HG02571 (cell line): ENCODE data around the gene CDHR5.
"Not testable (repeated sequence)": the region's sequence is repeated elsewhere in the genome, so short reads cannot be mapped to it uniquely, and the experiment has no call there.

Experiments
- ATAC-seq: cut with Tn5 transposase; IDR thresholded peaks from one replicate; pipeline ENCODE4 v1.9.1; 2021; ENCODE audit warnings: mild to moderate bottlenecking, moderate library complexity; ENCODE audit not compliant: unreplicated experiment

Gene CDHR5, protein sequence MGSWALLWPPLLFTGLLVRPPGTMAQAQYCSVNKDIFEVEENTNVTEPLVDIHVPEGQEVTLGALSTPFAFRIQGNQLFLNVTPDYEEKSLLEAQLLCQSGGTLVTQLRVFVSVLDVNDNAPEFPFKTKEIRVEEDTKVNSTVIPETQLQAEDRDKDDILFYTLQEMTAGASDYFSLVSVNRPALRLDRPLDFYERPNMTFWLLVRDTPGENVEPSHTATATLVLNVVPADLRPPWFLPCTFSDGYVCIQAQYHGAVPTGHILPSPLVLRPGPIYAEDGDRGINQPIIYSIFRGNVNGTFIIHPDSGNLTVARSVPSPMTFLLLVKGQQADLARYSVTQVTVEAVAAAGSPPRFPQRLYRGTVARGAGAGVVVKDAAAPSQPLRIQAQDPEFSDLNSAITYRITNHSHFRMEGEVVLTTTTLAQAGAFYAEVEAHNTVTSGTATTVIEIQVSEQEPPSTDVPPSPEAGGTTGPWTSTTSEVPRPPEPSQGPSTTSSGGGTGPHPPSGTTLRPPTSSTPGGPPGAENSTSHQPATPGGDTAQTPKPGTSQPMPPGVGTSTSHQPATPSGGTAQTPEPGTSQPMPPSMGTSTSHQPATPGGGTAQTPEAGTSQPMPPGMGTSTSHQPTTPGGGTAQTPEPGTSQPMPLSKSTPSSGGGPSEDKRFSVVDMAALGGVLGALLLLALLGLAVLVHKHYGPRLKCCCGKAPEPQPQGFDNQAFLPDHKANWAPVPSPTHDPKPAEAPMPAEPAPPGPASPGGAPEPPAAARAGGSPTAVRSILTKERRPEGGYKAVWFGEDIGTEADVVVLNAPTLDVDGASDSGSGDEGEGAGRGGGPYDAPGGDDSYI

DNA sequence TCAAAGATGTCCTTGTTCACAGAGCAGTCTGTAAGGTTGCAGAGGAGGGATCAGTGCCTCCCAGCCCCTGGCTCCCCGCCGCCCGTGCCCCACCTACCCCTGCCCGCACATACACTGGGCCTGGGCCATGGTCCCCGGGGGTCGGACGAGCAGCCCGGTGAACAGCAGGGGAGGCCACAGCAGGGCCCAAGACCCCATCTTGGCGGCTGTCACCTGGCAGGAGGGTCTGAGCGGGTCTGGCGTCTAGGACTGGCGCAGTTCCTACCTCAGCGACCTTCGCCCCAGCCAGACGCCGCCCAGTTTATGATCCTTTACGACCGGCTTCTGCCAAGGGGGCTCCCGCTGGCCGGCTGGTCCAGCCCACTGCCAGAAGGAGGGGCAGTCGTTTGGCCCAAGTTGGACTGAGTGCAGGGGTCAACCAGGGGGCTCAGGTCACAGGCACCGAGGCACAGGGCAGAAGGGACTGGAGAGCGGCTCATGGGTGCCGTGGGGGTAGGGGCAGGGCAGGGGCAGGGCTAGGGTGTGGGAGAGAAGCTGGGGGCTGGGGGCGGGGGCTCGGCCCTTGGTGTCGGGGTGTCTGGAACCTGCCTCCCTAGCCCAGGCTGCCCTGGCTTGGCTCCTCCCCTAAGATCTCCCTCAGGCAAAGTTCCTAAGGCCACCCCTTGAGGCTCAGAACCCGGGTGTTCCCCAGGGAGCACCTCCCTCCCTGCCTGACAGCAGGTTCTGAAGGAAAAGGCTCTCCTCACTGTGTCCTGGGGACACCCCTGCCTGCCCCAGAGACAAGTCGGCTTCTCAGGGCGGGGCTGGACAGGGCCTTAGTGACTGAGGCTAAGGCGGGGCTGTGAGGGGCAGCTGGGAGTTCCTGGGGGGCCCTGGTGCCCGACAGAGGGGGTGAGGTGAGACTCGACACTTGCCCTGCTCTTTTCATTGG, at the start of gene CDHR5:
TSS of gene CDHR5 (minus strand) at position 251 of the 931 bp plus-strand sequence. CDS start at position 198, 53 bp downstream.
- ATAC-seq, result no peak

DNA sequence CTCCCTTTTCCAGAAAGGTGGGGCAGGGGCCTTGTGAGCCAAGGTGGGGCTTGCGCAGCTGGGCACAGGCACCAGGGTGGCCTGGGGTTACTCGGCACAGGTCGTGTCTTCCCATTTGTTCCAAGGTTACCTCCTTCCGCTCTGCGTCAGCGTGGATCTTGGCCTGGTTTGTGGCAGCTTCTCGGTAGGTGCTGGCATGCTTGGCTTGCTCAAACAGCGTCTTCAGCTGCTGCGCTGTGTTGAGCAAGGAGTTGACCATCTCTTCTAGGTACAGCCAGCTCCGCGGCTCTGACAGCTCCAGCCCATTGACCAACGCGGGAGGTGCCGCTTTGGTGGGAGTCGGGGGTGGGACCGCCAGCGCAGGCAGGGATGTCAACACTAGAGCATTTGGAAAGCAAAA, 49.7 kb upstream of the CDHR5 start:
- no peak for ATAC-seq

DNA sequence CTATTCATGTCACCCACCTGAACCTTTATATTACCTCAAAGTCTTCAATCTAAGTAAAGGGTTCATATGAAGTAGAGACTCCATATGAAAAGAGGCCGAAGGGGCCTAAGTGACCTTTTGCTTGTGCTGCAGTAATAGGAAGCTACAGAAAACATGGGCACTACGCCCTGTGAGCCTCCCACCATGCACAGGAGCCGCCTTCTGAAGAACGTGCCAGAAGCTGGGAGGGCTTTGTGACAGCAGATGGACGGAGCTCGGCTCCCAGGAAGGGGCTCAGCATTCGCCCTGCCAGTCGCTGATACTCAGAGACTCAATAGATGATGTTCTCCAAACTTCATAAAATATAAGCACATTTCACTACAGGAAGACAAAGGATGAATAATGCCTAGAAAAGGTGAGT, 49.1 kb upstream of the CDHR5 start:
- no peak for ATAC-seq

DNA sequence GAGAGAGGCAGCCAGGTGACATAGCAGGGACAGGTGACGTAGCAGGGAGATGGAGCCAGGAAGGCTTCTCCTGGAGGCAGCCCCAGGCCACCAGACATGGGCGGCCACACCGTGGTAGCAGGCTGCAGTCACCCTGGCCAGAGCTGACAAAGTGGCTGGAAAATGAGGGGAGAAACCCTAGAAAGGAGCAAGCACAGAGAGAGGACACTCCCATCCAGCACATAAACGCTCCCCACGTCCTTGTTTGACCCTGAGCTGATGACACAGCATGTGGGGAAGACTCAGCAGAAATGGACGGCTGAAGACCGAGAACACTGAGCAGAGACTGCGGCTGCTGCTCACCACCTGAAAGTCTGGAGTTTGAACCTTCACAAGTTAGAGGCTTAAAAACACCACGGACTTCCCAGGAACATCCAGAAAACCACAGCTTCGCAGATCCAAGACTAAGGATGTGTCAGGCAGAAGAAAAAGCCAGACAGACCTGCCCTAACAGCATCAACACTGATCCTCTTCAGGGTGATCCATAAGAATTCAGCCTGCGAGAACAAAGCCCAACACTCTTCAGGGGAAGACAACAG, 41.0 kb upstream of the CDHR5 start:
- ATAC-seq, result no peak

DNA sequence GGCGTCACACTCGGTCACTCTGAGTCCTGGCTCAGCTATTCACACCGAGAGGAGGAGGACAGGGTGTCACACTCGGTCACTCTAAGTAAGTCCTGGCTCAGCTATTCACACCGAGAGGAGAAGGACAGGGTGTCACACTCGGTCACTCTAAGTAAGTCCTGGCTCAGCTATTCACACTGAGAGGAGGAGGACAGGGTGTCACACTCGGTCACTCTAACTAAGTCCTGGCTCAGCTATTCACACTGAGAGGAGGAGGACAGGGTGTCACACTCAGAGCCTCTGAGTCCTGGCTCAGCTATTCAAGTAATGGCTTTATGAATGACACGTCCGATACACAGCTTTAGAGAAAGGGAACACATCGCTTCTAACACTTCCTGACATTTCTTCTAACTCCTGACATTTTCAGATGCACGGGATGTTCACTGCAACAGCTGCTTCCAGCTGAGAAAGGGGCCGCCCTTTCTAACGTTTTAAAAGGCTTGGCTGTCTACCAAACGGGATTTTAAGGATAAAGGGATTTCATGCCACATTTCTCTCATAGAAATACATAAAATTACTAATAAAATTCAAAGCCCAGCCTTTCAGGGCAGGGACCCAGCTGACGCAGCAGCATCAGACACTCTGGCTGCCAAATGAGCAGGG, 40.4 kb upstream of the CDHR5 start:
- ATAC-seq, result no peak

DNA sequence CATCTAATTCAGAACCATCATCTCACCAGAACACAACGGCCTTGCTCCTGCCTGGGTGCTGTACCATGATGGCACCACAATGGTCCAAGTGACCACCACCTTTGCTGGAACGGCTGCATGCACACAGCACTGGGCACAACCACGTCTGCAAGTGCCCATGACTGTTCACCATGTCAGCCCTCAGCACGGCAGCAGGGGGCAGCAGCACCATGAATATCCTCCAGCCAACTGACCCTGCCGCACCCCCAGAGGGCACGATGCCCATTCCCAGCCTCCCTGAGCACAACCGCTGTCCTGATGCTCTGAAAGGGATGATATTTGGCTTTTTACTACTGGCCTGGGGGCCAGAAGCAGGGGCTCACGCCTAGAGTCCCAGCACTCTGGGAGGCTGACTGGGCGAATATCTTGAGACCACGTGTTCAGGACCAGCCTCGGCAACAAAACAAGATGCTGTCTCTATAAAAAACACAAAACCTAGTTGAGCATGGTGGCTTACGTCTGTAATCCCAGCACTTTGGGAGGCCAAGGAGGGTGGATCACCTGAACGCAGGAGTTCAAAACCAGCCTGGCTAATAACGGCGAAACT, 38.0 kb upstream of the CDHR5 start:
- ATAC-seq, result no peak

DNA sequence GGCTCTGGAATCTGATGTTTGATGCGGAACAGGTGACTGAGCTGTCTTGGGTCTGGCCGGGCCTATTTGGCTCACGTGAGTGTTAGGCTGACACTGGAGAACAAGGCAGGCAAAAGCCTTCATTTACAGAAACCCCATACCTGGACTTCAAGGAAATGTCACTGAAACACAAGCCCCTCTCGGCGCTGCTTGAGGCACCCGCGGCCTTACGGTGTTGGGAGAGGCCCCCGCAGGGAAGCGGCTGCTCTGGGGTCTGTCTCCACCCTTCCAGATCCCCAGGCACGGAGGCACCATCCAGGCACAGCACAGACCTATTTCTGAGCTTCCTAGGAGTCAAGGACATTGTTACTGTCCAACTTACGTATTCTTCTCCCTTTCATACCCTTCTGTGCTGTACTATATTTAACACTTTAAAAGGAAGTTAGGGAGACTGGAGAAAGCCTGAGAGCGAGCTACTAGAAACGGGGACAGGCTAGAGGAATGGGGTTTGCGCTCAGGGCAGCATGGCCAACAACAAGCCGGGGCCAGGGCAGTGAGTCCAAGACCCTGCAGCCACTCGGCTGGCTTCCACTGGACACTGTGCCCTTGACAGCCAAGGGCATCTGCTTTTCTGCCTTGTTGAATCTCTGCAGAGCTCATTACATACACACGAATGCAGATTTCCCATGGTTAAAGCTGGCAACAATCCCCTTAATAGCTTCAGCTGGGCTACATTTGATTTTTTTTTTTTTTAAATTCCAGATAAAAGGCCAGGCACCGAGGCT, 36.1 kb upstream of the CDHR5 start:
- no peak for ATAC-seq

DNA sequence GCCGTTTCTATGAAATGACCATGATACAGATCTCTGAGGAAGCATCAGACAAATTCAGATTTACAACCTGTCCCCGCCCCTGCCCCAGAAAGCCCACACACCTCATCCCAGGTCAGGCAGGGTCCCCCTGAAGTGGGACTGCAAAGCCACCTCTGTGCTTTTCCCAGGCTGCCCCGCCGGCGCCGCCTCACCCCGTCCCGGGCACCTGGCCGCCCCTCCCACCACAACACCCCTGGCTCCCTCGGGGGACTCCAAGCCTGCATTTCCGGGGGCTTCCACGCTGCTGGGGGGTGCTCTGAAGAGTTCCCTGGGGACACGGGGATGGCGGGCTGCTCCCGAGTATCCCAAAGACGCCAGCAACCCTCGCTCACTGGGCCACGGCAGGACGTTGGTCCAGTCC, 35.5 kb upstream of the CDHR5 start:
- no peak for ATAC-seq

DNA sequence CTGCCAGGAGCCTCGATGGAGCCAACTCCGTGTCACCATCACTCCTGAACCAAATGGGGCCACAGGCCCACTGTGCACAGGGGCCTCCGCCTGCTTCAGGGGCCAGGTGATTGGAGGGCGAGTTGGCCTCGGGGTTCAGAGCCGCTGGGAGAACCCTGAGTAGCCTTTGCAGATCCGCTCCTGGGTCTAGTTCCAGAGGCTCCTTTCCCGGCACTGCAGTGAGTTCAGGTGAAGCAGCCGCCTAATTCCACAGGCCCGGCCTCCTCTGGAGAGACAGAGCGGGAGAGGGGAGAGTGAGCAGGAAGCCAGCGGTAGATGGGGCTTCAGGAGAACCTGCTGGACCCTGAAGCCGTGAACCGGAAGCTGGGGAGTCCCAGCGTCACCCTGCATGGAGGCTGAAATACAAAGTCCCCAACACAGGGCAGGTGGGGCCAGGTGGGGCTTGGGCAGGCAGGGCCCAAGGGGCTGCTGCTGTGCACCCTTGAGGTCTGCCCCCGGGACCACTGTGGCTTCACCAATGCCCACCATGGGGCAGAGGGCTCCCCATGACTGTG, 34.9 kb upstream of the CDHR5 start:
- ATAC-seq, result no peak

DNA sequence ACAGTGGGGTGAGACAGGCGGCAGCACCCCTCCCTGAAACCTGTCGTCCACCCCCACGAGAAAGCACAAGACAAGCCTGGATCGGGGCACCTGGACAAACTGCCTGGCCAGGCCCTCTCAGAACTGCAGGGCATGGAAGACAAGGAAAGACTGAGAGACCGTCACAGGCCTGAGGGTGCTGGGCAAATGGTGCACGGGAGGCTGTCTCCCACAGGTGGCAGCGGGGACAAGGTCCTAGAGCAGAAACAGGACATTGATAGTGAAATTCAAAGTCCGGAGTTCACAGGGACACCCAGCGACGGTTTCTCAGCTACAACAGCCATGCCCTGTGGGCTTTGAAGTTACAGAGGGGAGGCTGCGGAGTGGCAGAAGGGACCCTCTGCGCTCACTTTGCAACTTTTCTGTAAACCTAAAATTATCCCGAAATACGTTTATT, 33.0 kb upstream of the CDHR5 start:
- ATAC-seq, result no peak

DNA sequence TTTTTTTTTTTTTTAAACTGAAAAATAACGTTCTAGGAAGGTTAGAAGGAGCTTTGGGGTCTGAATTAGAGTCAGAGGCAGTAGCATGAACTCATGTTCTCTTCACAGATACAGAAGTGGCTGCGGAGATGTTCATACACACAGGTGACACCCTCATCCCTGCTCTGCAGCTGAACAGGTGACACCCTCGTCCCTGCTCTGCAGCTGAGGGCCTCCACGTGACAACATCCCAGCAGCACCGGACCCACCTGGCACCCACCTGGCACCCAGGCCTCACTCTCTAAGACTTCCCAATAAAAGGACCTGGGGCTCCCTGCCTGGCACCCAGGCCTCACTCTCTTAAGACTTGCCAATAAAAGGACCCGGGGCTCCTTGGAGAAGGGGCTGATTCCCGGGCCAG, 32.1 kb upstream of the CDHR5 start:
- ATAC-seq, result no peak

DNA sequence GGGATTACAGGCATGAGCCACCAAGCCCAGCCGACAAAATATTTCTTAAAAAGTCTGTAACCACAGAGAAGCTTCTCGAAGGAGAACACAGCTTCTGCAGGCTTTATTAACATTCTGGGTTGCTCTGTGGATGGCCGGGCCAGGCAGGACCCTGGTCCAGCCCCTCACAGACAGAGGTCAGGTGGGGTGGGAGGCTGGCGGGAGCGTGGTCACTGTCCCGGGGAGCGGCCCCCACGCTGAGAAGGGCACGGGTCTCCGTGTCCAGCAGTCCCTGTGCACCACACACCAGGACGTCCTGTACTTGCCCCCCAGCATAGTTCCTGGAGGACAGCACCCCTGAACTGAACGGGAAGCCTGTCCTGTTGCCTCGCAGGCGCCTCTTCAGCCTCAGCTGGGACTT, 31.7 kb upstream of the CDHR5 start:
- no peak for ATAC-seq

DNA sequence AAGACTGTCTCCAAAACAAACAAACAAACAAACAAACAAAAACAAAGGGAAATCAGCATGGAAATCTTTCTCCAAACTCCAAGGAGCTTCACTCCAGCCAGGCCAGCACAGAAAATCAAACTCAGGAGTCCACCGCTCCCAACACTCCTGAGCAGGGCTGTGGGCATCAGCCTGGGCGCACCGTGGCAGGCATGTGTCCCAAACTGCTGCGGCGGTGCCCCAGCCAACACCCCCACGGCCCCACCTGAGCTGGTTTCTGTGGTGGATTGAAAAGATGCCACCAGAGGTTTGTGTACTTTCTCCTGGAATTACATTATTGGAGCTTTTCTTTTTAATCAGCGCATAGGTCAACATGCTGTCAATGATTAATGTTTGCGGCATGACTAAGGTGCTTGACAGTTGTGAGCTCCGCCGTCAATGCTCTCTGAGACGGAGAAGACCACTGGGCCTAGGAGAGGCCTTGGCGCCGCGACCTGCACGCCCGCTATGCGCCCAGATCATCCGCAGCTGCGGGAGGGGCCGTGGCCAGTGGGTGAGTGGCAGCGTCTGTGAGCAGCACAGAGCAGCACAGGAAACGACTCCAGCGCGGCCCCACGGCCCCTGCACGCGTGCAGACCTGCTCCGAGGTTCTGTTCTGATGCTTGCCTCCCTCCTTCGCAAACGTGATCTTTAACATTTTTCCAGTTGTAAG, 30.4 kb upstream of the CDHR5 start:
- ATAC-seq, result no peak

DNA sequence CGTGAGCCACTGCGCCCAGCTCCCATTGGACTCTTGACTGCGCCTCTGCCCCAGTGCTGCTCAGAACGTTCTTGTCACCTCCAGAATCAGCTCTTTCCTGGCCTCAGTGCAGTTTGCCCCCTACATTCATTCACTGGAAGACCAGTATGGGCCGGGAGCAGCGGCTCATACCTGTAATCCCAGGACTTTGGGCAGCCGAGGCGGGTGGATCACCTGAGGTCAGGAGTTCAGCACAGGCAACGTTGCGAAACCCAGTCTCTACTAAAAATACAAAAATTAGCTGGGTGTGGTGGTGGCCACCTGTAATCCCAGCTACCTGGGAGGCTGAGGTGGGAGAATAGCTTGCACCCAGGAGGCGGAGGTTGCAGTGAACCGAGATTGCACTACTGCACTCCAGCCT, 29.7 kb upstream of the CDHR5 start:
- ATAC-seq, result not testable (repeated sequence)

DNA sequence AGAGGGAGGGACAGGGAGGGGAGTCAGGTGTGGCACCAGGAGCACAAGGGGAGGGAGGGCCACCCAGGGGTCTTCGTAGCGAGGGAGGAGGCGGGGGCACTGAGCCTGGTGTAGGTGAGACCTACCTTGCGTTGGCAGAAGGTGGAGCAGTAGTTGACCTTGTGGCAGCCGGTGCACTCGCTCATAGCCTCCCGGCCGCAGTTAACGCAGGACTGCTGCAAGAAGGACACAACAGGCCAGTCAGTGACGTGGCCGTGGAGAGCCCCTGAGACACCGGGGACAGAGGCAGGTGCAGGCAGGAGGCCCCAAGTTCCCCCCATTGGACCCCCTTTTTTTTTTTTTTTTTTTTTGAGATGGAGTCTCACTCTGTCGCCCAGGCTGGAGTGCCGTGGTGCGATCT, 29.1 kb upstream of the CDHR5 start:
- ATAC-seq, result no peak

DNA sequence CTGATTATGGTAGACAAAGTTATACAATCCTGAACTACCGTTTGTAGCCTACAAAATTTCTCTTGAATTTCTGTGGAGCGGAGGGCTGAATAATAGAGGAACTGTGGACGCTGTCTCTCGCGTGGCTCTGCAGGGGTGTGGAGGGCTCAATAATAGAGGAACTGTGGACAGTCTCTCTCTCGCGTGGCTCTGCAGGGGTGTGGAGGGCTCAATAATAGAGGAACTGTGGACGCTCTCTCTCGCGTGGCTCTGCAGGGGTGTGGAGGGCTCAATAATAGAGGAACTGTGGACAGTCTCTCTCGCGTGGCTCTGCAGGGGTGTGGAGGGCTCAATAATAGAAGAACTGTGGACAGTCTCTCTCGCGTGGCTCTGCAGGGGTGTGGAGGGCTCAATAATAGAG, 28.4 kb upstream of the CDHR5 start:
- ATAC-seq, result not testable (repeated sequence)

DNA sequence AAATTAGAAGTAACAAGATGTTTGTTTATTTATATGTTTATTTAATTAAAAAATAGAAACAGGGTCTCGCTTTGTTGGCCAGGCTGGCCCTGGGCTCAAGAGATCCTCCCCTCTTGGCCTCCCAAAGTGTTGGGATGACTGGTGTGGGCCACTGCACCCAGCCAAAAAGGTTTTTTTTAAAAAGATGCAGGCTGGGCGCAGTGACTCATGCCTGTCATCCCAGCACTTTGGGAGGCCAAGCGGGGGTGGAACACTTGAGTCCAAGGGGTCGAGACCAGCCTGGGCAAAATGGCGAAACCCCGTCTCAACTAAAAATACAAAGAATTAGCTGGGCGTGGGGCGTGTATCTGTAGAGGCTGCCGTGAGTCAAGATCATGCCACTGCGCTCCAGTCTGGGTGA, 25.7 kb upstream of the CDHR5 start:
- ATAC-seq, result no peak

DNA sequence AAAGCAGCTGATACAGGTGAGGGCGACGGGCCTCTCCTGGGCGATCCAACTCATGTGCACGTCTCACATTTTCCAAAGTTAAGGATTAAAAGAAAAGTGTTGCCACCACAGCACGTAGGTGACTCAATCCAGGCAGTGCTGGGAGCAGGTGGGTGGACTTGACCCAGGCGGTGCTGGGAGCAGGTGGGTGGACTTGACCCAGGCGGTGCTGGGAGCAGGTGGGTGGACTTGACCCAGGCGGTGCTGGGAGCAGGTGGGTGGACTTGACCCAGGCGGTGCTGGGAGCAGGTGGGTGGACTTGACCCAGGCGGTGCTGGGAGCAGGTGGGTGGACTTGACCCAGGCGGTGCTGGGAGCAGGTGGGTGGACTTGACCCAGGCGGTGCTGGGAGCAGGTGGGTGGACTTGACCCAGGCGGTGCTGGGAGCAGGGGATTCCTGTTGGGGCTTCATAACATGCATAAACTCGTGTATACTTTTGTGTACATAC, 23.0 kb upstream of the CDHR5 start:
- ATAC-seq, result not testable (repeated sequence)
